Measurements from ENCODE around the gene SLC7A14.

Gene SLC7A14

GRCh38 chr3:170426240-170426797, 159.6 kb downstream of the SLC7A14 start:
- Histone ChIP-seq H3K4me1 (no peaks in the 10 kb centered on the region), H3K36me3 (replicated peaks) (no peaks in the 10 kb centered on the region), H3K4me3 (no peak overlapping the region), H3K27me3 (ENCODE audit: low read depth) (no peaks in the 10 kb centered on the region), H3K9me3 (no peaks in the 10 kb centered on the region)
- DNase-seq (ENCODE audit: low spot score in 2 of 2), result no peak
- in situ Hi-C loops (cut with MboI; ENCODE audit: low sequenced_read_pairs), result no loop called here

- H3K36me3 ChIP-seq (replicated peaks), result no peaks in the 10 kb centered on the region
- in situ Hi-C loops (cut with MboI; ENCODE audit: low sequenced_read_pairs), result no loop called here
- no peak overlapping the region for H3K4me3 ChIP-seq
These were observed 160.2 kb downstream of the SLC7A14 start for GRCh38 chr3:170425491-170426239.

GRCh38 chr3:170424879-170425278, 161.0 kb downstream of the SLC7A14 start:
- no peaks in the 10 kb centered on the region for H3K27me3 ChIP-seq (ENCODE audit: low read depth)
- no peaks in the 10 kb centered on the region for H3K9me3 ChIP-seq
- H3K4me3 ChIP-seq, result no peak overlapping the region
- in situ Hi-C loops (cut with MboI; ENCODE audit: low sequenced_read_pairs), result loop anchor here (25.0 kb wide), 1 partner anchor 262 kb away; no protein-coding TSS in a partner anchor
- H3K36me3 ChIP-seq (replicated peaks), result no peaks in the 10 kb centered on the region
- 0 out of 2 replicates have a peak, but pooled peaks cover under 1% of the 10 kb centered on the region for H3K4me1 ChIP-seq
- DNase-seq (ENCODE audit: low spot score in 2 of 2), result no peak

More at GRCh38 chr3:170425491-170426239, 160.2 kb downstream of the SLC7A14 start:
- H3K4me1 ChIP-seq, result no peaks in the 10 kb centered on the region
- peak in 1 of 2 experiments; percentile 16 for DNase-seq (ENCODE audit: low spot score in 2 of 2)
- no peaks in the 10 kb centered on the region for H3K9me3 ChIP-seq
- no peaks in the 10 kb centered on the region for H3K27me3 ChIP-seq (ENCODE audit: low read depth)

- in situ Hi-C loops (cut with MboI; ENCODE audit: low sequenced_read_pairs), result loop anchor here (25.0 kb wide), 1 partner anchor 264 kb away; no protein-coding TSS in a partner anchor
- no peak for DNase-seq (ENCODE audit: low spot score in 2 of 2)
- Histone ChIP-seq H3K27me3 (ENCODE audit: low read depth) (no peaks in the 10 kb centered on the region), H3K9me3 (no peaks in the 10 kb centered on the region), H3K36me3 (replicated peaks) (no peaks in the 10 kb centered on the region), H3K4me3 (no peak overlapping the region), H3K4me1 (peaks cover 4% of the 10 kb centered on the region; the same call in 1 of the 2 replicates)
These were observed 162.8 kb downstream of the SLC7A14 start for GRCh38 chr3:170423001-170423615.

- no peaks in the 10 kb centered on the region for H3K9me3 ChIP-seq
- in situ Hi-C loops (cut with MboI; ENCODE audit: low sequenced_read_pairs), result loop anchor here (25.0 kb wide), 1 partner anchor 266 kb away; no protein-coding TSS in a partner anchor
- H3K36me3 ChIP-seq (replicated peaks), result no peaks in the 10 kb centered on the region
- no peaks in the 10 kb centered on the region for H3K27me3 ChIP-seq (ENCODE audit: low read depth)
- H3K4me1 ChIP-seq, result peaks cover 4% of the 10 kb centered on the region; the same call in 1 of the 2 replicates
- DNase-seq (ENCODE audit: low spot score in 2 of 2), result no peak
- no peak overlapping the region for H3K4me3 ChIP-seq
These were observed 164.1 kb downstream of the SLC7A14 start for GRCh38 chr3:170421758-170422157.

- H3K4me1 ChIP-seq, result peaks cover 4% of the 10 kb centered on the region; the same call in 1 of the 2 replicates
- no peaks in the 10 kb centered on the region for H3K36me3 ChIP-seq (replicated peaks)
- in situ Hi-C loops (cut with MboI; ENCODE audit: low sequenced_read_pairs), result loop anchor here (25.0 kb wide), 1 partner anchor 266 kb away; no protein-coding TSS in a partner anchor
- no peaks in the 10 kb centered on the region for H3K9me3 ChIP-seq
- no peak overlapping the region for H3K4me3 ChIP-seq
- no peaks in the 10 kb centered on the region for H3K27me3 ChIP-seq (ENCODE audit: low read depth)
- DNase-seq (ENCODE audit: low spot score in 2 of 2), result no peak
These were observed 164.7 kb downstream of the SLC7A14 start for GRCh38 chr3:170421111-170421641.

GRCh38 chr3:170420307-170420821, 165.5 kb downstream of the SLC7A14 start:
- in situ Hi-C loops (cut with MboI; ENCODE audit: low sequenced_read_pairs), result loop anchor here (25.0 kb wide), 1 partner anchor 267 kb away; no protein-coding TSS in a partner anchor
- H3K4me3 ChIP-seq, result no peak overlapping the region

GRCh38 chr3:170419557-170420087, 166.3 kb downstream of the SLC7A14 start:
- peak in 1 of 2 experiments; percentile 40 for DNase-seq (ENCODE audit: low spot score in 2 of 2)
- Histone ChIP-seq H3K4me1 (peaks cover 4% of the 10 kb centered on the region; the same call in 1 of the 2 replicates), H3K4me3 (peak overlapping the region; percentile 8), H3K27me3 (ENCODE audit: low read depth) (no peaks in the 10 kb centered on the region), H3K36me3 (replicated peaks) (no peaks in the 10 kb centered on the region), H3K9me3 (no peaks in the 10 kb centered on the region)
- in situ Hi-C loops (cut with MboI; ENCODE audit: low sequenced_read_pairs), result loop anchor here (10.0 to 25.0 kb wide), 2 partner anchors 268 to 395 kb away; no protein-coding TSS in a partner anchor

More at GRCh38 chr3:170420307-170420821, 165.5 kb downstream of the SLC7A14 start:
- no peak for DNase-seq (ENCODE audit: low spot score in 2 of 2)
- no peaks in the 10 kb centered on the region for H3K36me3 ChIP-seq (replicated peaks)
- no peaks in the 10 kb centered on the region for H3K27me3 ChIP-seq (ENCODE audit: low read depth)
- H3K9me3 ChIP-seq, result no peaks in the 10 kb centered on the region
- peaks cover 4% of the 10 kb centered on the region; the same call in 1 of the 2 replicates for H3K4me1 ChIP-seq

GRCh38 chr3:170418422-170419398, 167.2 kb downstream of the SLC7A14 start, which contains the start of gene CLDN11:
Gene CLDN11, plus strand, starts transcription at chr3:170418868. Its CDS starts 199 bp downstream, at chr3:170419067.
- H3K36me3 ChIP-seq (replicated peaks), result no peaks in the 10 kb centered on the region
- peaks cover 10% of the 10 kb centered on the region for H3K4me1 ChIP-seq
- no peaks in the 10 kb centered on the region for H3K27me3 ChIP-seq (ENCODE audit: low read depth)
- peak within 1 kb of the TSS; percentile 8 for H3K4me3 ChIP-seq
- peak in 1 of 2 experiments; percentile 22 for DNase-seq (ENCODE audit: low spot score in 2 of 2)
- H3K9me3 ChIP-seq, result no peaks in the 10 kb centered on the region
- in situ Hi-C loops (cut with MboI; ENCODE audit: low sequenced_read_pairs), result loop anchor here (10.0 to 25.0 kb wide), 2 partner anchors 269 to 396 kb away; no protein-coding TSS in a partner anchor

- H3K9me3 ChIP-seq, result no peaks in the 10 kb centered on the region
- H3K36me3 ChIP-seq (replicated peaks), result no peaks in the 10 kb centered on the region
- no peak for DNase-seq (ENCODE audit: low spot score in 2 of 2)
- in situ Hi-C loops (cut with MboI; ENCODE audit: low sequenced_read_pairs), result loop anchor here (10.0 to 25.0 kb wide), 2 partner anchors 270 to 398 kb away; no protein-coding TSS in a partner anchor
- H3K27me3 ChIP-seq (ENCODE audit: low read depth), result no peaks in the 10 kb centered on the region
- H3K4me3 ChIP-seq, result no peak overlapping the region
- peaks cover 10% of the 10 kb centered on the region for H3K4me1 ChIP-seq
These were observed 168.8 kb downstream of the SLC7A14 start for GRCh38 chr3:170417090-170417489.

- peak; percentile 71 to 85 for DNase-seq (ENCODE audit: low spot score in 2 of 2)
- Histone ChIP-seq H3K4me3 (no peak overlapping the region), H3K4me1 (peaks cover 6% of the 10 kb centered on the region), H3K27me3 (ENCODE audit: low read depth) (no peaks in the 10 kb centered on the region), H3K36me3 (replicated peaks) (no peaks in the 10 kb centered on the region), H3K9me3 (no peaks in the 10 kb centered on the region)
- in situ Hi-C loops (cut with MboI; ENCODE audit: low sequenced_read_pairs), result loop anchor here (10.0 to 25.0 kb wide), 2 partner anchors 273 to 401 kb away; no protein-coding TSS in a partner anchor
These were observed 171.6 kb downstream of the SLC7A14 start for GRCh38 chr3:170414202-170414663.

GRCh38 chr3:170413291-170413690, 172.6 kb downstream of the SLC7A14 start:
- H3K27me3 ChIP-seq (ENCODE audit: low read depth), result no peaks in the 10 kb centered on the region
- in situ Hi-C loops (cut with MboI; ENCODE audit: low sequenced_read_pairs), result loop anchor here (10.0 to 25.0 kb wide), 2 partner anchors 274 to 402 kb away; no protein-coding TSS in a partner anchor
- no peaks in the 10 kb centered on the region for H3K36me3 ChIP-seq (replicated peaks)
- H3K4me3 ChIP-seq, result no peak overlapping the region
- peaks cover 6% of the 10 kb centered on the region for H3K4me1 ChIP-seq
- no peaks in the 10 kb centered on the region for H3K9me3 ChIP-seq
- DNase-seq (ENCODE audit: low spot score in 2 of 2), result no peak

Data from HAP-1 (cell line).